Measurements from ENCODE around the gene PRDM2.

PRDM2 gene

DNA sequence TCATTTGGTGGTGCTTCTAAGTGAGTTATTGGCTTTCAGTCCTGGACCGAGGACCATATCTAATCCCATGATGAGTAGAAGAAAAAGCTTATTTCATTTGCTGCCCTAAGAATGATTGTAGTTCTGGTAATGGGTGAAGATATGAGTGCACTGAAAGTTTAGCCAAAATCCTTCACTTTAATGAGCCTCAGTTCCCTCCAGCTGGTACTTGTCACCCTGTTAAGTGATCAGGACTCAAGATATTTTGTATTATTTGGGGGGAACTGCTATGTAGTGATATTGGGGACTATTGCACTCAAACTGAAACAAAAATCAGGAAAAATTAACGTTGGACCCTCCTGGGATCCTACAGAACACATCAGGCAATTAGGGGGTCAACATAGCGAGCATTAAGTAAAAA, 165.9 kb downstream of the PRDM2 start:
- no peak for DNase-seq

DNA sequence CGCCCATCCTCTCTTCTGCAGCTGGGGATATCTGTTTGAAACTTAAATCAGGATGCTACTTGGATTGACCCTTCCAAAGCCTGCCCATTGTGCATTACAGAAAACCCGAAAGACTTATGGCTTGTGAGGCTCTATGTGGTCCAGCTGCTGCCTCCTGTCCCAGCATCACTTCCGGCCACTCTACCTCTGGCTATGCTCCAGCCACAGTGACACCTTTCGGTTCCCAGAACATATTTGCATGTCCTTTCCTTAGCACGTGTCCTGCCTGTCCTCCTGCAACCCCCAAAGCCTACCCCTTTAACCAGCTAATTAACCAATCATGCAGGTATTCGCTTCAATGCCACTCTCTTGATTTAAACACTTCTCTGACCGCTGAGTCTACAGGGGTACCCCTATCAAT, 167.6 kb downstream of the PRDM2 start:
- no peak for DNase-seq

DNA sequence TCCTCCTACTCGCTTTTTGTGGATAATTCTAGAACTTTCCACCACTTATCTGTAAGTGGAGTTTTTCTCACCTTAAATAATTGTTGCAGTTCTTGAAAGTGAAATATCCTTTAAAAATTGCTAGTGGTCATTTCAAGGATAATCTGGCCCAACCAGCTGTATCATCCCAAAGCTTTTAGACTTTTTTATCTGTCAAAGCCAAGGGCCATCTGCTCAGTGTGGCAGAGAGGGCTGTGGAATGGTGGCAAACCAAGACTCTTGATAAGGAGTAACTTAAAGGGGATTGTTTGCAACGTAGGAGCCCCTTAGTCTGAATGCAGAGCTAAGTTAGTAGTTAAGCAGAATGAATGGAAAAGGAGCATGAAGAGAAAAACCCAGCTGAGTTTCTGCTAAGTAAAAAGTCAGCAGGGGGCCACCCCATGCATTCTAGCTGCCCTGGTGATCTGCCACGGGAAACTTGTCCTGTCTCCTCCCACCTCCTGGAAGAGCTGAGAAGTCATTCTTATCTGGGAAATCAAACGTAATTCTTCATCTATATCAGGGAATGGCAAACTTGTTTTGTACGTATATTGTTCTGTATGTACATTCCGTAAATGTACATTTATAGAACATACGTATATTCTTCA, 169.3 kb downstream of the PRDM2 start:
- DNase-seq: no peak

DNA sequence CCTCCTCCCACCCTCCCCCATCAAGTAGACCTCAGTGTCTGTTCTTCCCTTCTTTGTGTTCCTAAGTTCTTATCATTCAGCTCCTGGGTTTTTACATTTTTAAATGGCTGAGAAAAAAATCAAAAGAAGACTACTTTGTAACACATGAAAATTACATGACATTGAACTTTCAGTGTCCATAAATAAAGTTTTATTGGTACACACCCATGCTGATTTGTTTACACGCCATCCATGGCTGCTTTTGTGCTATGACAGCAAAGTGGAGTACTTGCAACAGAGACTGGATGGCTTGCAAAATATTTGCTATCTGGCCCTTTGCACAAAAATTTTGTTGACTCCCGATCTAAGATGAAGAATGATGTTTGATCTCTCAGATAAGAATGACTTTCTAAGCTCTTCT, 171.4 kb downstream of the PRDM2 start:
- DNase-seq: no peak

DNA sequence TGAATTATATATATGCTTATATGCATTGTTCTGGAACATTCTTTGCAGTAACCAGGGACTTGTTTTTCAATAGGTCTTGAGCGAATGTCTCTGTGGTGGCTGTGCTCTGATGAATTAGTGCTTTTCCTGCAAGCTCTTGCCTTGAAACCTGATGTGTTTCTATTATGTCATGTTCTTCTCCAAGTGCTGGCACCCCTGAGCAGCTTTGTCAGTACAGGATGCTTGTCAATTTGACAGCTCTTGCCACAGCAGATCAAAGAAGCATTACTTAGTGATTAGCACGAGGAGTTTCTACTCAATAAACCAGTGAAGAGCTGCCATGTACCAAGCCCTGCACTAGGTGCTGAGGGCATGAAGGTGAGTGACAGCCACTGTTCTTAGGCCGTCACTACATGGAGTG, 171.9 kb downstream of the PRDM2 start:
- DNase-seq: no peak

DNA sequence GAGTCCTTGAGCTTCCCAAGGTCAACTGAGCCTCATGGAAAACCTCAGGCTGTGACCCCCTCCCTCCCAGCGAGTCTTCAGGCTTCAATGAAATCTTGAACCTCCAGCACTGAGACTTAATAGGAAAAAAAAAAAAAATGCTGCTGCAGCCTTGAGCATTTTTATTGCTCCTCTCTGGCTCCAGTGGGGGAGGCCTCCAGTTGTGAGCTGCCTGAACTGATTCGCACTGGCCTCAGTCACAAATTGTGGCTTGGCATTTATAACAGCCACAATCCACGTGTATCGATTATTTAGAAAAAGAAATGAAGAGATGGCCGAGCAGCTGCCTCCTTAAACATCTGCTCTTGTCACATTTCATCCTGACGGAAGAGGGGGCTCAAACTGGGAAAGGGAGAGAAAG, 173.0 kb downstream of the PRDM2 start:
- DNase-seq: no peak

Measured in NCI-H526 (cell line).